Measurements from ENCODE around the gene DARS2.
A peak's percentile ranks its signal among the peaks of the same experiment; 100 is the strongest.
"Not testable (repeated sequence)": the region's sequence is repeated elsewhere in the genome, so short reads cannot be mapped to it uniquely, and the experiment has no call there.

DARS2 gene

GRCh38 chr1:173824315-173825081, at the start of gene DARS2, which contains the start of gene CENPL:
DARS2 (plus strand) TSS chr1:173824673; CDS start chr1:173825230, 557 bp downstream.
CENPL (minus strand) TSS chr1:173824883; CDS start chr1:173811299, 13,584 bp downstream.
- peak; percentile 91 for DNase-seq (ENCODE audit: low spot score)

- DNase-seq (ENCODE audit: low spot score) = no peak
These were observed 48.8 kb upstream of the DARS2 start for GRCh38 chr1:173775578-173776226.

- DNase-seq (ENCODE audit: low spot score) = no peak
These were observed 44.5 kb upstream of the DARS2 start for GRCh38 chr1:173779936-173780335.

GRCh38 chr1:173784997-173785396, 39.5 kb upstream of the DARS2 start:
- no peak for DNase-seq (ENCODE audit: low spot score)

GRCh38 chr1:173789841-173790240, 34.6 kb upstream of the DARS2 start:
- no peak for DNase-seq (ENCODE audit: low spot score)

- no peak for DNase-seq (ENCODE audit: low spot score)
These were observed 26.4 kb upstream of the DARS2 start for GRCh38 chr1:173798078-173798477.

GRCh38 chr1:173799995-173800394, 24.5 kb upstream of the DARS2 start:
- DNase-seq (ENCODE audit: low spot score) = not testable (repeated sequence)

- no peak for DNase-seq (ENCODE audit: low spot score)
These were observed 21.5 kb upstream of the DARS2 start for GRCh38 chr1:173802961-173803360.

- DNase-seq (ENCODE audit: low spot score) = not testable (repeated sequence)
These were observed 10.8 kb upstream of the DARS2 start for GRCh38 chr1:173813654-173814053.

GRCh38 chr1:173818459-173818858, 6.0 kb upstream of the DARS2 start:
- DNase-seq (ENCODE audit: low spot score) = no peak

- no peak for DNase-seq (ENCODE audit: low spot score)
These were observed 2.8 kb upstream of the DARS2 start for GRCh38 chr1:173821680-173822079.

- no peak for DNase-seq (ENCODE audit: low spot score)
These were observed 625 bp upstream of the DARS2 start for GRCh38 chr1:173823781-173824314.

GRCh38 chr1:173827611-173828010, 3.1 kb downstream of the DARS2 start:
- DNase-seq (ENCODE audit: low spot score) = no peak

- no peak for DNase-seq (ENCODE audit: low spot score)
These were observed 8.3 kb downstream of the DARS2 start for GRCh38 chr1:173832748-173833147.

- no peak for DNase-seq (ENCODE audit: low spot score)
These were observed 27.6 kb downstream of the DARS2 start for GRCh38 chr1:173852105-173852504.

- no peak for DNase-seq (ENCODE audit: low spot score)
These were observed 28.6 kb downstream of the DARS2 start for GRCh38 chr1:173853074-173853473.

- no peak for DNase-seq (ENCODE audit: low spot score)
These were observed 31.5 kb downstream of the DARS2 start for GRCh38 chr1:173856014-173856413.

GRCh38 chr1:173856903-173857302, 32.4 kb downstream of the DARS2 start:
- no peak for DNase-seq (ENCODE audit: low spot score)

- no peak for DNase-seq (ENCODE audit: low spot score)
These were observed 33.0 kb downstream of the DARS2 start for GRCh38 chr1:173857363-173857917.

GRCh38 chr1:173859547-173859946, 35.1 kb downstream of the DARS2 start:
- not testable (repeated sequence) for DNase-seq (ENCODE audit: low spot score)

GRCh38 chr1:173860065-173860464, 35.6 kb downstream of the DARS2 start:
- no peak for DNase-seq (ENCODE audit: low spot score)

- no peak for DNase-seq (ENCODE audit: low spot score)
These were observed 37.3 kb downstream of the DARS2 start for GRCh38 chr1:173861731-173862145.
